ENCODE measurements around the gene PRODH.
A peak's percentile ranks its signal among the peaks of the same experiment; 100 is the strongest.
"Not testable (repeated sequence)": the region's sequence is repeated elsewhere in the genome, so short reads cannot be mapped to it uniquely, and the experiment has no call there.

PRODH gene

GRCh38 chr22:18905540-18906409 lies 30.3 kb downstream of the PRODH start, which contains the start of gene DGCR6:
TSS of gene DGCR6 (plus strand) at chr22:18906320. CDS start at chr22:18906375, 55 bp downstream.
- no peak for TF ChIP-seq TOX (CRISPR knock-in tag; IDR thresholded peaks at IDR 0.05; ENCODE audit: borderline replicate concordance)
- no peak for TF ChIP-seq PPARA (CRISPR knock-in tag; IDR thresholded peaks at IDR 0.05; ENCODE audit: borderline replicate concordance)
- no peak for TF ChIP-seq ZFP3 (CRISPR knock-in tag; IDR thresholded peaks at IDR 0.05)
- TF ChIP-seq BACH2 (CRISPR knock-in tag; IDR thresholded peaks at IDR 0.05; ENCODE audit: borderline replicate concordance) = no peak
- TF ChIP-seq TCF4 (CRISPR knock-in tag; IDR thresholded peaks at IDR 0.05; ENCODE audit: borderline replicate concordance) = no peak
- TF ChIP-seq CREB5 (CRISPR knock-in tag; IDR thresholded peaks at IDR 0.05; ENCODE audit: low read depth) = no peak
- no peak for TF ChIP-seq SNAI2 (CRISPR knock-in tag; IDR thresholded peaks at IDR 0.05)
- TF ChIP-seq ZNF8 (CRISPR knock-in tag; IDR thresholded peaks at IDR 0.05) = no peak
- no peak for TF ChIP-seq POU6F1 (CRISPR knock-in tag; IDR thresholded peaks at IDR 0.05; ENCODE audit: borderline replicate concordance, low read depth)
- TF ChIP-seq ESRRG (CRISPR knock-in tag; IDR thresholded peaks at IDR 0.05) = no peak
- no peak for TF ChIP-seq ISL1 (CRISPR knock-in tag; IDR thresholded peaks at IDR 0.05)
- no peak for TF ChIP-seq ZNF565 (CRISPR knock-in tag; conservative IDR thresholded peaks at IDR 0.05; ENCODE audit: low read depth)
- ATAC-seq = peak; percentile 85

- not testable (repeated sequence) for ATAC-seq
Measured at GRCh38 chr22:18896037-18896657, 39.9 kb downstream of the PRODH start.

GRCh38 chr22:18893775-18894174 lies 42.3 kb downstream of the PRODH start:
- ATAC-seq = not testable (repeated sequence)

GRCh38 chr22:18890510-18891192 lies 45.4 kb downstream of the PRODH start:
- not testable (repeated sequence) for ATAC-seq

GRCh38 chr22:18888115-18888514 lies 48.0 kb downstream of the PRODH start:
- TF ChIP-seq ISL1 (CRISPR knock-in tag; IDR thresholded peaks at IDR 0.05) (no peak), TSHZ2 (CRISPR knock-in tag; IDR thresholded peaks at IDR 0.05) (no peak), RARB (CRISPR knock-in tag; IDR thresholded peaks at IDR 0.05) (no peak), ZNF565 (CRISPR knock-in tag; conservative IDR thresholded peaks at IDR 0.05; ENCODE audit: low read depth) (no peak), ZNF8 (CRISPR knock-in tag; IDR thresholded peaks at IDR 0.05) (no peak), ZC3H10 (CRISPR knock-in tag; IDR thresholded peaks at IDR 0.05) (no peak), PPARA (CRISPR knock-in tag; IDR thresholded peaks at IDR 0.05; ENCODE audit: borderline replicate concordance) (no peak), CSDC2 (CRISPR knock-in tag; IDR thresholded peaks at IDR 0.05) (no peak), TOX (CRISPR knock-in tag; IDR thresholded peaks at IDR 0.05; ENCODE audit: borderline replicate concordance) (no peak)
- ATAC-seq = no peak

GRCh38 chr22:18884465-18884864 lies 51.6 kb downstream of the PRODH start:
- not testable (repeated sequence) for ATAC-seq

GRCh38 chr22:18881260-18881659 lies 54.8 kb downstream of the PRODH start:
- not testable (repeated sequence) for ATAC-seq

Measured in SK-N-SH treated with all-trans-retinoic acid at 6 μM for 48 hours (cell line).